ENCODE data around the gene TCEANC2. TPM values are rescaled to one million over a fixed set of nuclear protein-coding genes. Genes with fewer than 3 reads are reported as not detected.
"Not testable (repeated sequence)": the region's sequence is repeated elsewhere in the genome, so short reads cannot be mapped to it uniquely, and the experiment has no call there.

The TCEANC2 gene
- total RNA-seq, 1 donor from 2014 or later = 8.1 TPM

- DNase-seq (no peak), ATAC-seq (ENCODE audit: low read depth) (no peak)
- Mint-ChIP-seq H3K27me3 (no peaks in the 10 kb centered on the region), H3K36me3 (ENCODE audit: low read depth) (peaks cover 62% of the 10 kb centered on the region), H3K27ac (no peak overlapping the region), H3K4me1 (no peaks in the 10 kb centered on the region), H3K4me3 (peak overlapping the region; percentile 12), H3K9me3 (no peaks in the 10 kb centered on the region)
- ChIA-PET CTCF (no interaction called here), POLR2A (no interaction called here)
- TF ChIP-seq CTCF (IDR thresholded peaks at IDR 0.05) = no peak
- intact Hi-C loops (cut with micrococcal nuclease) = no loop called here
Observed at GRCh38 chr1:54096877-54097240, 43.5 kb downstream of the TCEANC2 start.

GRCh38 chr1:54099061-54099610 is 45.7 kb downstream of the TCEANC2 start:
- ChIA-PET CTCF (no interaction called here), POLR2A (no interaction called here)
- Mint-ChIP-seq H3K4me3 (no peak overlapping the region), H3K4me1 (no peaks in the 10 kb centered on the region), H3K9me3 (peaks cover 3% of the 10 kb centered on the region), H3K27me3 (no peaks in the 10 kb centered on the region), H3K27ac (no peak overlapping the region), H3K36me3 (ENCODE audit: low read depth) (peaks cover 60% of the 10 kb centered on the region)
- DNase-seq = no peak
- TF ChIP-seq CTCF (IDR thresholded peaks at IDR 0.05) = no peak
- ATAC-seq (ENCODE audit: low read depth) = no peak
- intact Hi-C loops (cut with micrococcal nuclease) = no loop called here

GRCh38 chr1:54100500-54100899 is 47.1 kb downstream of the TCEANC2 start:
- no peaks in the 10 kb centered on the region for H3K27me3 Mint-ChIP-seq
- H3K9me3 Mint-ChIP-seq = peaks cover 3% of the 10 kb centered on the region
- no peak for TF ChIP-seq CTCF (IDR thresholded peaks at IDR 0.05)
- CTCF ChIA-PET = no interaction called here
- H3K4me1 Mint-ChIP-seq = no peaks in the 10 kb centered on the region
- intact Hi-C loops (cut with micrococcal nuclease) = no loop called here
- ATAC-seq (ENCODE audit: low read depth) (no peak), DNase-seq (no peak)
- H3K4me3 Mint-ChIP-seq = no peak overlapping the region
- H3K27ac Mint-ChIP-seq = no peak overlapping the region
- peaks cover 60% of the 10 kb centered on the region for H3K36me3 Mint-ChIP-seq (ENCODE audit: low read depth)
- POLR2A ChIA-PET = no interaction called here

GRCh38 chr1:54103414-54103813 is 50.0 kb downstream of the TCEANC2 start:
- DNase-seq (no peak), ATAC-seq (ENCODE audit: low read depth) (no peak)
- POLR2A ChIA-PET = no interaction called here
- Mint-ChIP-seq H3K4me1 (no peaks in the 10 kb centered on the region), H3K27ac (no peak overlapping the region), H3K4me3 (no peak overlapping the region), H3K27me3 (no peaks in the 10 kb centered on the region), H3K9me3 (peaks cover 3% of the 10 kb centered on the region), H3K36me3 (ENCODE audit: low read depth) (peaks cover 40% of the 10 kb centered on the region)
- TF ChIP-seq CTCF (IDR thresholded peaks at IDR 0.05) = no peak
- intact Hi-C loops (cut with micrococcal nuclease) = no loop called here
- CTCF ChIA-PET = no interaction called here

GRCh38 chr1:54104613-54105012 is 51.2 kb downstream of the TCEANC2 start:
- CTCF ChIA-PET; intact Hi-C loops (cut with micrococcal nuclease); H3K4me3 Mint-ChIP-seq; H3K9me3 Mint-ChIP-seq; H3K27me3 Mint-ChIP-seq; H3K27ac Mint-ChIP-seq; DNase-seq; POLR2A ChIA-PET; ATAC-seq (ENCODE audit: low read depth); H3K4me1 Mint-ChIP-seq: not testable (repeated sequence)
- H3K36me3 Mint-ChIP-seq (ENCODE audit: low read depth) = peaks cover 30% of the 10 kb centered on the region

GRCh38 chr1:54105080-54105479 is 51.7 kb downstream of the TCEANC2 start:
- Mint-ChIP-seq H3K4me3 (no peak overlapping the region), H3K27me3 (no peaks in the 10 kb centered on the region), H3K36me3 (ENCODE audit: low read depth) (peaks cover 28% of the 10 kb centered on the region), H3K9me3 (peaks cover 3% of the 10 kb centered on the region), H3K27ac (no peak overlapping the region), H3K4me1 (no peaks in the 10 kb centered on the region)
- ChIA-PET POLR2A (no interaction called here), CTCF (no interaction called here)
- intact Hi-C loops (cut with micrococcal nuclease) = no loop called here
- no peak for ATAC-seq (ENCODE audit: low read depth)
- DNase-seq = no peak
- TF ChIP-seq CTCF (IDR thresholded peaks at IDR 0.05) = no peak

Measured in activated B cell treated with CpG ODN at 0.5 μM for 24 hours (primary cell).